COLO829 (cell line): ENCODE measurements around the gene CEP112.
"Not testable (repeated sequence)": the region's sequence is repeated elsewhere in the genome, so short reads cannot be mapped to it uniquely, and the experiment has no call there.

ENCODE experiments used
- DNase-seq: peaks from one replicate; pipeline ENCODE4 v3.0.0; 2012; ENCODE audit warnings: low spot score

The CEP112 gene

GRCh38 chr17:65681763-65682162 lies 510.2 kb downstream of the CEP112 start:
- DNase-seq: not testable (repeated sequence)

- DNase-seq: no peak
Observed at GRCh38 chr17:65679165-65679845, 512.6 kb downstream of the CEP112 start.

- DNase-seq: no peak
Observed at GRCh38 chr17:65678546-65678945, 513.4 kb downstream of the CEP112 start.

- no peak for DNase-seq
Observed at GRCh38 chr17:65677932-65678331, 514.0 kb downstream of the CEP112 start.

- no peak for DNase-seq
Observed at GRCh38 chr17:65674246-65675045, 517.5 kb downstream of the CEP112 start.

GRCh38 chr17:65670667-65671371 lies 521.1 kb downstream of the CEP112 start:
- DNase-seq: peak; percentile 72

GRCh38 chr17:65668211-65668610 lies 523.7 kb downstream of the CEP112 start:
- DNase-seq: no peak

- DNase-seq: no peak
Observed at GRCh38 chr17:65667656-65668055, 524.3 kb downstream of the CEP112 start.

GRCh38 chr17:65666876-65667321 lies 525.0 kb downstream of the CEP112 start:
- no peak for DNase-seq

GRCh38 chr17:65665966-65666365 lies 526.0 kb downstream of the CEP112 start:
- no peak for DNase-seq

- DNase-seq: no peak
Observed at GRCh38 chr17:65664696-65665095, 527.2 kb downstream of the CEP112 start.

GRCh38 chr17:65664266-65664665 lies 527.7 kb downstream of the CEP112 start:
- DNase-seq: no peak

GRCh38 chr17:65662196-65662595 lies 529.7 kb downstream of the CEP112 start:
- DNase-seq: no peak

GRCh38 chr17:65660947-65661346 lies 531.0 kb downstream of the CEP112 start:
- no peak for DNase-seq

GRCh38 chr17:65660078-65660477 lies 531.9 kb downstream of the CEP112 start:
- DNase-seq: no peak

GRCh38 chr17:65659512-65659911 lies 532.4 kb downstream of the CEP112 start:
- no peak for DNase-seq

GRCh38 chr17:65657251-65657828 lies 534.6 kb downstream of the CEP112 start:
- no peak for DNase-seq

- DNase-seq: peak; percentile 38
Observed at GRCh38 chr17:65656390-65657250, 535.3 kb downstream of the CEP112 start.

- no peak for DNase-seq
Observed at GRCh38 chr17:65655706-65656105, 536.2 kb downstream of the CEP112 start.

GRCh38 chr17:65644545-65644944 lies 547.4 kb downstream of the CEP112 start:
- DNase-seq: no peak

GRCh38 chr17:65638221-65638975 lies 553.5 kb downstream of the CEP112 start:
- DNase-seq: no peak
